Omental fat pad (tissue), 4 donors: ENCODE measurements around the gene IPO5. TPM values are rescaled to one million over a fixed set of nuclear protein-coding genes. Genes with fewer than 3 reads are reported as not detected.
"Not testable (repeated sequence)": the region's sequence is repeated elsewhere in the genome, so short reads cannot be mapped to it uniquely, and the experiment has no call there.

Source experiments
- ATAC-seq: fragments of 150-250 bp; one replicate; pipeline ENCODE4 v1.9.1; 2016; ENCODE audit warnings: mild to moderate bottlenecking, moderate library complexity; ENCODE audit not compliant: low FRiP score
- DNase-seq: peaks from one replicate; pipeline ENCODE4 v3.0.0-alpha.2; 2019; ENCODE audit warnings: low spot score
- CTCF ChIP-seq, 3 donors: fragments of 450-650 bp; IDR thresholded peaks; one replicate each; pipeline ENCODE4 v1.5.1; 2016 to 2017; ENCODE audit warnings: antibody characterized with exemption in 3 of 3, mild to moderate bottlenecking in 3 of 3, moderate library complexity in 2 of 3
- total RNA-seq, 4 donors: library from RNA; depleted of rRNA; stranded (reverse); fragments of >200 nt; gene quantifications; one replicate each; pipeline ENCODE4 v1.1.0, GENCODE V29; 2016

The IPO5 gene
- total RNA-seq, 4 donors from 2014 or later = 106 to 170 (median 132) TPM

- ATAC-seq (no peak), DNase-seq (no peak)
- TF ChIP-seq CTCF (IDR thresholded peaks at IDR 0.05) = no peak
Measured at GRCh38 chr13:98039964-98040363, 86.5 kb downstream of the IPO5 start.

- ATAC-seq = no peak
Measured at GRCh38 chr13:98041081-98041820, 87.8 kb downstream of the IPO5 start.

GRCh38 chr13:98044301-98044700, 90.8 kb downstream of the IPO5 start:
- ATAC-seq (no peak), DNase-seq (no peak)
- no peak for TF ChIP-seq CTCF (IDR thresholded peaks at IDR 0.05)

More at GRCh38 chr13:98041081-98041820, 87.8 kb downstream of the IPO5 start:
- no peak for DNase-seq
- TF ChIP-seq CTCF (IDR thresholded peaks at IDR 0.05) = no peak

GRCh38 chr13:98047785-98048184, 94.3 kb downstream of the IPO5 start:
- not testable (repeated sequence) for ATAC-seq, DNase-seq

GRCh38 chr13:98048265-98048664, 94.8 kb downstream of the IPO5 start:
- ATAC-seq (no peak), DNase-seq (no peak)
- no peak for TF ChIP-seq CTCF (IDR thresholded peaks at IDR 0.05)

- ATAC-seq = no peak
- no peak for TF ChIP-seq CTCF (IDR thresholded peaks at IDR 0.05)
- DNase-seq = no peak
Measured at GRCh38 chr13:98050041-98050466, 96.6 kb downstream of the IPO5 start.

GRCh38 chr13:98052412-98052811, 98.9 kb downstream of the IPO5 start:
- ATAC-seq (no peak), DNase-seq (no peak)
- no peak for TF ChIP-seq CTCF (IDR thresholded peaks at IDR 0.05)
